GM21786 (cell line): ENCODE measurements around the gene TP53RK.
A peak's percentile ranks its signal among the peaks of the same experiment; 100 is the strongest.

ENCODE experiments used
- ATAC-seq: cut with Tn5 transposase; IDR thresholded peaks from one replicate; pipeline ENCODE4 v1.9.1; 2021; ENCODE audit not compliant: unreplicated experiment

The TP53RK gene

GRCh38 chr20:46689082-46689753 is at the start of gene TP53RK:
Gene TP53RK (minus strand): TSS chr20:46689444. CDS start chr20:46689414, 30 bp downstream.
- ATAC-seq = peak; percentile 95

- ATAC-seq = no peak
These were observed 46.2 kb upstream of the TP53RK start for GRCh38 chr20:46735436-46735835.

GRCh38 chr20:46731770-46732169 is 42.5 kb upstream of the TP53RK start:
- no peak for ATAC-seq

GRCh38 chr20:46725186-46726165 is 36.2 kb upstream of the TP53RK start:
- no peak for ATAC-seq

GRCh38 chr20:46724343-46724959 is 35.2 kb upstream of the TP53RK start:
- no peak for ATAC-seq

GRCh38 chr20:46723039-46723438 is 33.8 kb upstream of the TP53RK start:
- no peak for ATAC-seq

GRCh38 chr20:46722450-46722849 is 33.2 kb upstream of the TP53RK start:
- ATAC-seq = no peak

GRCh38 chr20:46721476-46721875 is 32.2 kb upstream of the TP53RK start:
- ATAC-seq = no peak

- no peak for ATAC-seq
These were observed 31.7 kb upstream of the TP53RK start for GRCh38 chr20:46720776-46721425.

- ATAC-seq = no peak
These were observed 30.8 kb upstream of the TP53RK start for GRCh38 chr20:46720019-46720418.

- no peak for ATAC-seq
These were observed 28.7 kb upstream of the TP53RK start for GRCh38 chr20:46717818-46718541.

- ATAC-seq = no peak
These were observed 26.1 kb upstream of the TP53RK start for GRCh38 chr20:46715292-46715756.

GRCh38 chr20:46713957-46714834 is 25.0 kb upstream of the TP53RK start:
- no peak for ATAC-seq

- ATAC-seq = no peak
These were observed 22.9 kb upstream of the TP53RK start for GRCh38 chr20:46712056-46712636.

- ATAC-seq = no peak
These were observed 21.1 kb upstream of the TP53RK start for GRCh38 chr20:46710153-46710913.

- no peak for ATAC-seq
These were observed 20.4 kb upstream of the TP53RK start, which contains the start of gene SLC2A10 for GRCh38 chr20:46709459-46710152. Gene SLC2A10 (plus strand): TSS chr20:46709649. CDS start chr20:46709737, 88 bp downstream.

GRCh38 chr20:46709055-46709458 is 19.8 kb upstream of the TP53RK start:
- no peak for ATAC-seq
